Testis (tissue), 2 donors: ENCODE measurements around the gene IDH3B.

Experiments
- POLR2A ChIP-seq: fragments of 450-650 bp; IDR thresholded peaks from one replicate; pipeline ENCODE4 v1.6.1; 2017; ENCODE audit warnings: antibody characterized with exemption, mild to moderate bottlenecking, moderate library complexity
- TF ChIP-seq, protein P1 (sequence below), 3 experiments: fragments of 450-650 bp in 2 of 3; fragments of 200-600 bp in 1 of 3; sonication (generic) in 1 of 3; IDR thresholded peaks; one replicate each; pipeline ENCODE4 v1.5.1; 2016 to 2019; ENCODE audit warnings: antibody characterized with exemption in 3 of 3, mild to moderate bottlenecking in 2 of 3, moderate library complexity in 1 of 3

- TF ChIP-seq POLR2A, result no peak
- TF ChIP-seq, protein P1, sequence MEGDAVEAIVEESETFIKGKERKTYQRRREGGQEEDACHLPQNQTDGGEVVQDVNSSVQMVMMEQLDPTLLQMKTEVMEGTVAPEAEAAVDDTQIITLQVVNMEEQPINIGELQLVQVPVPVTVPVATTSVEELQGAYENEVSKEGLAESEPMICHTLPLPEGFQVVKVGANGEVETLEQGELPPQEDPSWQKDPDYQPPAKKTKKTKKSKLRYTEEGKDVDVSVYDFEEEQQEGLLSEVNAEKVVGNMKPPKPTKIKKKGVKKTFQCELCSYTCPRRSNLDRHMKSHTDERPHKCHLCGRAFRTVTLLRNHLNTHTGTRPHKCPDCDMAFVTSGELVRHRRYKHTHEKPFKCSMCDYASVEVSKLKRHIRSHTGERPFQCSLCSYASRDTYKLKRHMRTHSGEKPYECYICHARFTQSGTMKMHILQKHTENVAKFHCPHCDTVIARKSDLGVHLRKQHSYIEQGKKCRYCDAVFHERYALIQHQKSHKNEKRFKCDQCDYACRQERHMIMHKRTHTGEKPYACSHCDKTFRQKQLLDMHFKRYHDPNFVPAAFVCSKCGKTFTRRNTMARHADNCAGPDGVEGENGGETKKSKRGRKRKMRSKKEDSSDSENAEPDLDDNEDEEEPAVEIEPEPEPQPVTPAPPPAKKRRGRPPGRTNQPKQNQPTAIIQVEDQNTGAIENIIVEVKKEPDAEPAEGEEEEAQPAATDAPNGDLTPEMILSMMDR (IDR thresholded peaks at IDR 0.05), result no peak
Measured at GRCh38 chr20:2692886-2693285, 28.9 kb upstream of the IDH3B start.
